H54 (cell line): ENCODE data around the gene RFPL1.

Experiments
- DNase-seq: peaks from one replicate; pipeline ENCODE4 v3.0.0; 2011; ENCODE audit warnings: low spot score, mixed read lengths; ENCODE audit not compliant: insufficient read length
- FAIRE-seq: peaks from 3 replicates; lab custom pipeline; 2011; peaks lifted over from hg19 to GRCh38; lab: Jason Lieb, UNC
- POLR2A ChIP-seq: IDR thresholded peaks from 2 replicates; pipeline ENCODE4 v1.6.1; 2011; ENCODE audit warnings: low read depth, mild to moderate bottlenecking, low read length

The RFPL1 gene

DNA sequence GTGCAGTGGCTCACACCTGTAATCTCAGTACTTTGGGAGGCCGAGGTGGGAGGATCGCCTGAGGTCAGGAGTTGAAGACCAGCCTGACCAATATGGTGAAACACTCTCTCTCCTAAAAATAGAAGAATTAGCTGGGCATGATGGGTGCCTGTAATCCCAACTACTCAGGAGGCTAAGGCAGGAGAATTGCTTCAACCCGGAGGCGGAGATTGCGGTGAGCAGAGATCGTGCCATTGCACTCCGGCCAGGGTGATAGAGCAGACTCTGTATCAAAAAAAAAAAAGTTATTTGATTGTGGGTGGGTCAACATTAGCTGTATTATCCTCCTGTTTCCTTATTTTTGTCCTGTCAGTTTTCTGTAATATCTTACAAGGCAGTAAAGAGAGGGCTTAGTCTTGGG, 11.9 kb upstream of the RFPL1 start:
- FAIRE-seq (no peak), DNase-seq (no peak)
- no peak for TF ChIP-seq POLR2A

- no peak for TF ChIP-seq POLR2A
- FAIRE-seq (no peak), DNase-seq (no peak)
Measured at GRCh38 chr22:29427176-29427760, 11.1 kb upstream of the RFPL1 start.

DNA sequence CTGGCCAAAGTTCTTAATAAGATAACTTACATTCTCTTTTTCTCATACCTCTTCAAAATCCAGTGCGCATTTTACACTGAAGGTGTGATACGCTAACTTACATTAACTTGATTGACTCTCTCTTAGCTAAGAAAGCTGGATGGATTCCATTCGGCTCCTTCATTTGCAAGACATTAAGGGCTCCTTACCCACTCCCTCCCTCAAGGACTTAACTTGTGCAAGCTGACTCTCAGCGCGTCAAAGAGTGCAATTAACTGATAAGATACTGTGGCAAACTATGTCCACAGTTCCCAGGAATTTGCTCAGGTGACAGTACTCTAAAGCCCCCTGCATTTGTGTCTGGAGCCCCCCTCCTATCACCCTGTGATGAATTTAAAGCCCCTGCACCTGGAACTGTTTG, 6.4 kb upstream of the RFPL1 start:
- no peak for TF ChIP-seq POLR2A
- FAIRE-seq (no peak), DNase-seq (no peak)

DNA sequence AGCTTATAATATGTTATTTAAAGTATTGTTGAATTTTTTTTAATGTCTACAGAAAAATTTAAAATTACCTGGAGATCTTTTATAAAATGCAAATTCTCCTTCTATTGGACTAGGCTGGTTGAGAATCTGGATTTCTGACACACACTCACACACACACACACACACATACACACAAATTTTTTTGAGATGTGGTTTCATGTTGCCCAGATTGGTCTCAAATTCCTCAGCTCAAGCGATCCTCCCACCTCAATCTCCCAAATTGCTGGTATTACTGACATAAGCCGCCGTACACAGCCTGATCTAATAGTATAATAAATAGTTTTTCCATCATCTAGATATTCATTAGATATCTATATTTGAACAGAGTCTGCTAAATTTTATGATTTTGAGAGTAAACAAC, 4.5 kb upstream of the RFPL1 start:
- no peak for DNase-seq
- no peak for TF ChIP-seq POLR2A
- FAIRE-seq = no peak

- FAIRE-seq (no peak), DNase-seq (no peak)
- no peak for TF ChIP-seq POLR2A
Measured at GRCh38 chr22:29434288-29434687, 4.1 kb upstream of the RFPL1 start.

DNA sequence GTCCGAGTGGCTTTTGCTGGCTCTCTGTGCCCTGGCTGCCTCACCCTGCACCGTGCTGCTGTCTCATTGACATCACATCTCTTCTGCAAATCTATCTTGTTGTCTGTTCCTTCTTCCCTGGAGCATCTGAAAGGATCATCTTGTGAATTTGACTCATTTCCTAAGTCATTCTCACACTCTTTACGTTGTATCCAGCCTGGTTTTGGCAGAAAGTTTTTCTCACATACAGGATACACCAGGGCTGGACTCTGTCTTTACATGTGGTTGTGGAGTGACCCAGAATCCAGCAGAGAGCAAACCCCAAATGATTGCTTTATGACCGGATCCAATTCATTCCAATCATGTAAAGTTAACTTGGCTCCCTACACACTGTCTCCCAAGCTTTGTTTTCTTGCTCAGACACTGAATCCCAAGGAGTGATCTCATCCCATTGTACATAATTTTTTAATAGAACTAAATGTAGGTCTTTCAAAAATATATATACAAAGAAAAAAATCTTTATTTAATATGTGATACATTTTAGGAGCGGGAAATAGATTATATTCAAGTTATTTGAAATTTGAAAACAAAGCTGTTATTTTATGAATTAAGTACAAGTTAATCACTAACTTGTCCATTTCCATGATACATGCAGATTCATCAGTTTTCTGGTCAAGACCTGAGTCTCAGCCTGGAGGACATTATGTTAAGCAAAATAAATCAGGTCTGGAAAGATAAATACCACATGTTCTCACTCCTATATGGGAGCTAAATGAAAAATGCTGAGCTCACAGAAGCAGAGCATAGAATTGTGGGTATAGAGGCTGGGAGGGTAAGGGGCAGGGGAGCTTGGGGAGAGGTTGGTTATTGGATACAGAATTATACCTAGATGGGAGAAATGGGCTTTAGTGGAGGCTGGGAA, 2.9 kb upstream of the RFPL1 start:
- no peak for DNase-seq
- FAIRE-seq = no peak
- TF ChIP-seq POLR2A = no peak

DNA sequence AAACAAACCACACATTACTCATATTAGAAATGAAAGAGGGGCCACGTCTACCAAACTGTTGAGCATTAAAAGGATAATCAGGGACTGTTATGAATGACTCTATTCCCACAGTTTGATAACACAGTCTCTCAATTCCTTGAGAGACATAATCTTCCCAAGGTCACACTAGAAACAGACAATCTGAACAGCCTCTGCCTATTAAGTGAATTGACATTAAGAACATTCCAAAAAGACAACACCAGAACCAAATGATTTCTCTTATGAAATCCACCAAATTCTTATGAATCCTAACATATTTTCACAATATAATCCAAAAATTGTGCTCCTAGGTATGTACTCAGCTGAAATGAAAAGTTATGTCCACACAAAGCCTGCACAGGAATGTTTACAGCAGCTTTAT, 4.6 kb downstream of the RFPL1 start:
- DNase-seq (no peak), FAIRE-seq (no peak)
- TF ChIP-seq POLR2A = no peak

- FAIRE-seq (no peak), DNase-seq (no peak)
Measured at GRCh38 chr22:29443452-29443851, 5.1 kb downstream of the RFPL1 start.

GRCh38 chr22:29443861-29444792, 5.7 kb downstream of the RFPL1 start:
- DNase-seq (no peak), FAIRE-seq (no peak)
- no peak for TF ChIP-seq POLR2A

More at GRCh38 chr22:29443452-29443851, 5.1 kb downstream of the RFPL1 start:
- TF ChIP-seq POLR2A = no peak

DNA sequence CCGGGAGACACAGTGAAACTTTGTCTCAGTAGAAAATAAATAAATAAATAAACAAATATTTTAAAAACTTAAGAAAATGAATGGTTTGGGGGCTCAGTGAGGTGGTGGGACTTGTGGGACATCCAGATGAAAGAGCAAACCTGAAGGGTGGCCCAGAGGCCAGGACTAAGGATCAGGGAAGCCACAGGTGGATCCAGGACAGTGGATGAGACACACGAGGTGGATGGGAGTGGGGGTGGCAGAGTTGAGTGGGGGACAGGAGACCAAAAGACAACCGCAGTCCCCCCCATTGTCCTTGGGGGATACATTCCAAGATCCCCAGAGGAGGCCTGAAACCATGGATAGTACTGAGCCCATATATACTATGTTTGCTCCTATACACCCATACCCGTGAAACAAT, 7.1 kb downstream of the RFPL1 start:
- DNase-seq (no peak), FAIRE-seq (no peak)
- no peak for TF ChIP-seq POLR2A

- no peak for DNase-seq
- no peak for TF ChIP-seq POLR2A
Measured at GRCh38 chr22:29447906-29448305, 9.5 kb downstream of the RFPL1 start.

GRCh38 chr22:29449296-29449875, 11.0 kb downstream of the RFPL1 start:
- TF ChIP-seq POLR2A = no peak
- FAIRE-seq = no peak
- DNase-seq = no peak

More at GRCh38 chr22:29447906-29448305, 9.5 kb downstream of the RFPL1 start:
- FAIRE-seq = no peak

DNA sequence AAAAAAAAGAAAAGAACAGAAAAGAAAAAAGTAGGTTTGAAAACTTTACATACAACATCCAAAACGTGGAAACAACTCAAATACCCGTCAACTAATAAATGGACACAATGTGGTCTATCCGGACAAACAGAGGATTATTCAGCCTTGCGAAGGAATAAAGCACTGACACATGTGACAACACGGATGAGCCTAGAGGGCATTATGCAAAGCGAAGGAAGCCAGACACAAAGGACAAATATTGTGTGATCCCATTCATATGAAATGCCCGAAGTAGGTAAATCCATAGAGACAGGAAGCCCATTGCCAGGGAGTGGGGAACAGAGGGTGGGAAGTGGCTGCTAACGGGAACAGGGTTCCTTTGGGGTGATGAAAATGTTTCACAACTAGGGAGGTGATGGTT, 11.8 kb downstream of the RFPL1 start:
- no peak for TF ChIP-seq POLR2A

More for the DNA sequence above, 11.8 kb downstream of the RFPL1 start:
- FAIRE-seq = no peak
- DNase-seq = no peak
